Erythroblast (primary cell): ENCODE results near the gene PDIA5.

Source experiments
- GATA1 ChIP-seq: IDR thresholded peaks from 2 replicates; pipeline ENCODE4 v1.6.1; 2011; ENCODE audit warnings: low read depth, mild to moderate bottlenecking, control low read depth, low read length, moderate library complexity
- POLR2A ChIP-seq: IDR thresholded peaks from 2 replicates; pipeline ENCODE4 v1.6.1; 2011; ENCODE audit warnings: mild to moderate bottlenecking, low read length

DNA sequence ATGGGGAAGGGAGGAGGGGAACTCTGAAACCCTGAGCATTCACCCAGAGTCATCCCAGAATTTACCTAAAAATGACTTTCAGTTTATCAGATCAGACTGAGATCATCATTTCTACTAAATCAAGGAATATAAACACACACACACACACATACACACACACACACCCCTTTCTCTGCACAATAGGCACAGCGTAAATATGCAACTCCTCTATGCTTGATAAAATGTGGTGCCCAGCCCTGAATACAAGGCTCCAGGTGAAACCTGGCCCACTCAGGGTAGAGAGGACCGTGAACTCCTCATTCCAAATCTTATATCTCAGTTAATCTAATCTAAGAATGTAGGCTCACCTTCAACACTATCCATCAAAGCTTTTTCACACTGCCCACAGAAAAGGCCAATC is 103.1 kb downstream of the PDIA5 start:
- TF ChIP-seq POLR2A (no peak), GATA1 (no peak)
